GM18870 (cell line): ENCODE results near the gene RELCH.

ENCODE experiments used
- ATAC-seq: cut with Tn5 transposase; IDR thresholded peaks from one replicate; pipeline ENCODE4 v1.9.1; 2021; ENCODE audit warnings: moderate library complexity; ENCODE audit not compliant: unreplicated experiment

Gene RELCH

DNA sequence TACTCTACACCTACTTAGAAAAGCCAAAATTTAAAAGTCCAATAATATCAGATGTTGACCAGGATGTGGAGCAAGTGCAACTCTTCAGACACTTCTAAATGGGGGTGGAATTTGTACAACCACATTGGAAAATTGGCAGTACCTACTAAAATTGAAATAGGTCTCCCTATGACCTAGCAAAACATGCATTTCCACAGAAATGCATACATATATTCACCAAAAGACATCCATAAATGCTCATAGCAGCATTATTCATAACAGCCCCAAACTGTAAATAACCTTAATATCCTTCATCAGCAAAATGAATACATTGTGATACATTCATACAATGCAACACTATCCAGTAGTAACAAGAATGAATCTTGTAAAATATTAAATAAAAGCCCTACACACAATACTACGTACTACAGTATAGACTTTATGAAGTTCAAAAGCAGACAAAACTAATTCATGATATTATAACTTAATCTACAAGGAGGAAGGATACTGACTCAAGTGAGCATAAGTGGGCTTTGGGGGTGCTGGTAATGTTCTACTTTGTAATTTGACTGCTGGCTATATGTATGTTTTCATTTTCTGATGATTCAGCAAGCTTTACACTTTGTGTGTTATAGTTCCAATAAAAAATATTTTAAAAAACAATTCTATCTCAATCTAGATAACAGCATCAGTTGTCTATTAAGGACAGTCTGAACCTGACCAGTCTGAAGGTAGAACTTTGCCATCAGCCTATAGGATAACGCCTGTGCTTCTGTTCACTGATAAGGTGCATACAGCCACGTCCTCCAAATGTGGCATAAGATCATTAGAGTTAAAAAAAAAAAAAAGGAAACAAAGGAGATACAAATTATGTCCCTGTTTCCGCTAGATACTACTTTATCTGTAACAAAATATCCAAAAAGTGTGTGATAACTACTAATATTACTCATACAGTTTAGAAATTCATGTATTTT, 131.4 kb downstream of the RELCH start:
- no peak for ATAC-seq

GRCh38 chr18:62321201-62321600, 134.1 kb downstream of the RELCH start:
- ATAC-seq, result no peak

GRCh38 chr18:62323483-62324180, 136.6 kb downstream of the RELCH start:
- ATAC-seq, result no peak

GRCh38 chr18:62324181-62324828, 137.2 kb downstream of the RELCH start:
- ATAC-seq, result no peak

- no peak for ATAC-seq
These were observed 138.1 kb downstream of the RELCH start, which contains the start of gene TNFRSF11A for GRCh38 chr18:62324917-62325805. Gene TNFRSF11A, plus strand, starts transcription at chr18:62325310. Its CDS starts 43 bp downstream, at chr18:62325353.

DNA sequence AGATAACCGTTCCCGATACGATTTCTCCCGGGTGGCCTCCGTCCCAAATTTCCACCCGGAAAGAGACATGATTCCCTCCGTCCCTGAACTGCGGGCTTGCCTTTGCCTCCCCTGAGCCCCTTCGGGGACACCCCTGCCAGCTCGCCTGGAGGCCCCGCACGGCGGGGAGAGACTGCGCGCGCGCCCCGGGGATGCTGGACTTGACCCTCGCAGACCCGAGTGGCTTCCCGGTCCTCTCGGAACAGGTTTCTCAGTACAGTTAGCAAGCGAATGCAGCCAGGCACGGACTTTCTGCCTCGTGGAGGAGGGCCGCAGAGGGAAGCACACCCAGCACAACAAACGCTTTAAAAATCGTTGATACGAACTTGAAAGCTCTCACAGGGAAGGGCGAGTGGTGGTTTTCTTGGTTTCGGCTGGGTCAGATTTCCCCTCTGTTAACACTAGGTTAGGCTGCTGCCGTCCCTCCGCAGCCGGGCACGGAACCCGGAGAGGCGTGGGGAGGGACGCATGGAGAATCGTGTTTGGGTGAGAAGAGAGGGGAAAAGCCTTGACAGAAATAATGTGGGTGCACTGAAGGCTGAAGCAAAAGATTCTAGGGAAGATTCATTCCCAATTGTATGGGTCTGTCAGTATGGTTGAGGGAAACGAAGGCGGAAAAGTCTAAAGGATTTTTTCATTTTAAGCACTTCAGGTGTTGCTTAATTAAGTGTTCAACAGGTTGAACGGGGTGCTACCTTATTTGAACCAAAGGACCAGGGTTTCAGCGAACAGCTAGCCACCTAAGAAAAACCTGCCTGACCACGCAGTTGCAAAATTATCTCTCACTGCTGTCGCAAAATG, 139.0 kb downstream of the RELCH start:
- no peak for ATAC-seq

GRCh38 chr18:62326646-62327348, 139.7 kb downstream of the RELCH start:
- no peak for ATAC-seq

- ATAC-seq, result no peak
These were observed 140.9 kb downstream of the RELCH start for GRCh38 chr18:62327977-62328376.

GRCh38 chr18:62328586-62329525, 141.8 kb downstream of the RELCH start:
- ATAC-seq, result no peak

GRCh38 chr18:62329691-62330454, 142.8 kb downstream of the RELCH start:
- no peak for ATAC-seq

GRCh38 chr18:62330650-62331049, 143.6 kb downstream of the RELCH start:
- ATAC-seq, result no peak

- no peak for ATAC-seq
These were observed 144.7 kb downstream of the RELCH start for GRCh38 chr18:62331581-62332356.

- no peak for ATAC-seq
These were observed 145.4 kb downstream of the RELCH start for GRCh38 chr18:62332431-62332830.

- no peak for ATAC-seq
These were observed 146.1 kb downstream of the RELCH start for GRCh38 chr18:62332964-62333695.

DNA sequence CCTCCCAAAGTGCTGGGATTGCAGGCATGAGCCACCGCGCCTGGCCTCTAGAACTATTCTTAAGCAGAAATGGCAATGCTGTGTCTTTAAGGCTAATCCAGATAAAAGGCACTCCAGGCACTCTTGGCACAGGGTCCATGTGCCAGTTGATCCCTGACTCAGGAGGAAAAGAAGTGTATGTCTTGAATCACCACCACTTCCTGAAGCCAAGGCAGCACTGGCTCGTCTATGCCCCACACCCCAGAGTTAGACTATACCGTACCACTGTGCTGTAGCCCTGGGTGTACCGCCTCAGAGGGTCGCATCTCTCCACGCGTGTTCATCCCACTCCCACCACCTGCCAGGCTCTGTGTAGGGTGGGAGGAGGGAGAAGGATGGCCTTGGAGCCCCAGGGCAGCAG, 147.1 kb downstream of the RELCH start:
- no peak for ATAC-seq

GRCh38 chr18:62335494-62335893, 148.4 kb downstream of the RELCH start:
- ATAC-seq, result no peak
